CD4-positive, alpha-beta T cell treated with Interleukin-15 for 1 hour (primary cell): ENCODE data around the gene SERPINB6.
"Not testable (repeated sequence)": the region's sequence is repeated elsewhere in the genome, so short reads cannot be mapped to it uniquely, and the experiment has no call there.

Source experiments
- DNase-seq: peaks from one replicate; pipeline ENCODE4 v3.0.0-alpha.2; 2020

The SERPINB6 gene

DNA sequence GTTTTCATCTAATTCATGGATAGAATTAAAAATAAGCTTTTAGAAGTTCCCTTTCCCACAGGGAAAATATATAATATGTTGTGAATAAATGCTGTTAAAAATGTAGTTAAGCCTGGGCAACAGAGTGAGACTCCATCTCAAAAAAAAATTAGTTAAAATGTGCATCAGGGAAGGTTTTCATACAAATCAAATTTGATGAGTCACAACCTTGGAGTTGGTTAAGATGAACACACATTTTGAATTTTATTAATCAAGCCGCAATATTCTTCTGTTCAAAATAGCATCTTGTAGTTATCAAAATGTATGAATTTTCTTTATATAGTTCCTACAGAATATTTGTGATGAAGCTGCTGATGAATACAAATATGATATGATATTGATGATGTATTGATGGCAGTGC is 37.3 kb downstream of the SERPINB6 start:
- no peak for DNase-seq

GRCh38 chr6:2932911-2933310 is 38.5 kb downstream of the SERPINB6 start:
- not testable (repeated sequence) for DNase-seq

GRCh38 chr6:2931970-2932748 is 39.2 kb downstream of the SERPINB6 start:
- peak; percentile 86 for DNase-seq

- DNase-seq, result no peak
These were observed 40.3 kb downstream of the SERPINB6 start for GRCh38 chr6:2931055-2931454.

- DNase-seq, result not testable (repeated sequence)
These were observed 43.4 kb downstream of the SERPINB6 start for GRCh38 chr6:2927931-2928330.

DNA sequence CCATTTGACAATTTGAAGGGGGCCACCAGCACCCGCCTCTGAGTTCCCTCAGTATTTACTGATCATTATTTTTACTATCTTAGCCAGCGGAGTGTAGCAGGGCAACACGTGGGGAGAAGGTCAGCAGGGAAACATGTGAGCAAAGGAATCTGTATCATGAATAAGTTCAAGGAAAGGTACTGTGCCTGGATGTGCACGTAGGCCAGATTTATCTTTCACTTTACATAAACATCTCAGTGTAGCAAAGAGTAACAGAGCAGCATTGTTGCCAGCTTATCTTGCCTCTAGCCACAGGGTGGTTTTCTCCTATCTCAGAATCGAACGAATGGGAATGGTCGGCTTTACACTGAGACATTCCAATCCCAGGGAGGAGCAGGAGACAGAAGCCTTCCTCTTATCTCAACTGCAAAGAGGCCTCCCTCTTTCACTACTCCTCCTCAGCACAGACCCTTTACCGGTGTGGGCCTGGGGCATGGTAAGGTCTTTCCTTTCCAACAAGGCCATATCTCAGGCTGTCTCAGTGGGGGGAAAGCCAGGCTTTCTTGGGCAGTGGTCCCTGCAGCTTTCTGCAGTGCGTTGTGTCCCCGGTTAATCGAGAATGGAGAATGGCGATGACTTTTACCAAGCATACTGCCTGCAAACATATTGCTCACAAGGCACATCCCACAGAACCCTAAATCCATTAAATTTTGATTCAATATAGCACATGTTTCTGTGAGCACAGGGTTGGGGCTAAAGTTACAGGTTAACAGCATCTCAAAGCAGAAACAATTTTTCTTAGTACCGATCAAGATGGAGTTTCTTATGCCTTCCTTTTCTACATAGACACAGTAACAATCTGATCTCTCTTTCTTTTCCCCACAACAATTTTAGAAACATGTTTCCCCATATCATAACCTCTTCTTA is 45.3 kb downstream of the SERPINB6 start:
- DNase-seq, result not testable (repeated sequence)

GRCh38 chr6:2921520-2922115 is 49.7 kb downstream of the SERPINB6 start:
- no peak for DNase-seq

DNA sequence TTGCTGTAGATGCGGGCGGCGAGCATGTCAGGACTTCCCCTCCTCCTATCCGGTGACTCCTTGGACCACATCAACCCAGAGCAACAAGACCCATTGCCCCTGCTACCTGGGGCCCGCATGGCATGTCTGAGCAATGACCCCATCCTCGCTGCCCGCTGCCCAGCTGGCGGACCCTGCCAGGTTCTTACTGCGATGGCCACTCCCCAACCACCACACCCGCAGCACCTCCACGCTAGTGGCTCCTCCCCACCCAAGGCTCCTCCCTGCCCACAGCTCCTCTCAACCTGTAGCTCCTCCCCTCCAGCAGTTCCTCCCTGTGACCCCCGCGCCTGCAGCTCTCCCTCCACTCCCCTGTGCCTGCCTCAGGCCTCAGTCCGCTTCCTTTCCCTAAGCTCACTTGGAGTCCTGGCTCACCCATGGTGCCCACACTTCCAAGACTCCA is 50.7 kb downstream of the SERPINB6 start:
- no peak for DNase-seq

- no peak for DNase-seq
These were observed 51.5 kb downstream of the SERPINB6 start for GRCh38 chr6:2919886-2920285.

- DNase-seq, result no peak
These were observed 52.0 kb downstream of the SERPINB6 start for GRCh38 chr6:2919401-2919800.

- no peak for DNase-seq
These were observed 52.4 kb downstream of the SERPINB6 start for GRCh38 chr6:2918936-2919335.

GRCh38 chr6:2917801-2918445 is 53.4 kb downstream of the SERPINB6 start:
- no peak for DNase-seq

DNA sequence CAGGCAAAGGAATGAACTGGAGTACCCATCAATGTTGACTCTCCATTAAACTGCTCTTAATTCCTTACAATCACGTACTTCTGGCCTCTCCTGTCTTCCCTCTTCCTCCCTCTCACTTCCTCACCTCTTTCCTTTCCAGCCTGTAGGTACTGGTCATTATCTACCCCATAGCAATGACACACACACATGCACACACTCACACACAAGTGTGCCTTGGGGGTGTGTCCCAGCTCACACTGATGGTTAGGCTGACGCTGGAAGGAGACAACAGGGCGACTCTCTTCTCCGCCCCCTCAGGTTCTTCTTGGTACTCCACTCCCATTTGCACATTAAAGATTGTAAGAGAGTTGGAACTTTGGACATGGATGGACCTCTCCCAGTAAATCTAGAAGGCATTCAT is 54.3 kb downstream of the SERPINB6 start:
- DNase-seq, result no peak

- DNase-seq, result no peak
These were observed 55.0 kb downstream of the SERPINB6 start for GRCh38 chr6:2916158-2916925.

DNA sequence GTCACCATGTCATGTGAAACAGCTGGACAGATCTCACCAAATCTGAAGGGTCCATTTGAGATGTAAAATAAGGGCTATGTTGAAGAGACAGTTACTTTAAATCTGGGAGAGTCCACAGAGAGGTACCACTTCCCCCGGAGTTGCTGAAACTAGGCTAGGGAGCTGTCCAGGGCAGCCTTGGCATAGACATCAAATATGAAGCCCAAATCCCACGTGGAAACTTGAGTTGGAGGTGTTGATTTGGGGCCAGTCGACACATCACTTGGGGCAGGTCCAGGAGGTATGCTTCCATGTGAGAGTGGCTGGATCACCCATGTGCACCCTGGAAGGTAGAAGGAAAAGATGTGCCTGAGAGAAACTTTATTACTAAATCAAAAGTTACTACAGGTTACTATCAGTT is 56.2 kb downstream of the SERPINB6 start:
- no peak for DNase-seq

GRCh38 chr6:2914318-2914660 is 57.1 kb downstream of the SERPINB6 start:
- no peak for DNase-seq

GRCh38 chr6:2913621-2914317 is 57.6 kb downstream of the SERPINB6 start:
- no peak for DNase-seq

GRCh38 chr6:2911171-2911570 is 60.2 kb downstream of the SERPINB6 start:
- peak; percentile 45 for DNase-seq

DNA sequence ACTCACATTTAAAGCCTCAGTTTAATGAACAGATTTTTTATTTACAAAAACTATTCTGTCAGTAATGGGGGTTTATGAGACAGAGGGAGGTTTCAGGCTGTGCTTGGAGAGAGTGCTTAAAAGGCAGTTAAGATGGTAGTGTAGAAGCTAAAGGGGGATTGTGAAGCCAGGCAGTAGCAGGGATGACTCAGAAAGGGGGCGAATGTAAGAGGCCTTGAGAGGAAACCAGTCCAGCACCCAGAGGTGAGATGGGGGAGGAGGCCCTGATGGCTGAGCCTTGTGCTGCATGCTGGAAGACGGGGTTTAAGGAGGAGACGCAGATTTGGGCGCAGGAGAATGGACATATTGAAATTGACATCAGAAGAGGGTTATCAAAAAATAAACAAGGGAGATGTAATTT is 61.6 kb downstream of the SERPINB6 start:
- DNase-seq, result no peak

DNA sequence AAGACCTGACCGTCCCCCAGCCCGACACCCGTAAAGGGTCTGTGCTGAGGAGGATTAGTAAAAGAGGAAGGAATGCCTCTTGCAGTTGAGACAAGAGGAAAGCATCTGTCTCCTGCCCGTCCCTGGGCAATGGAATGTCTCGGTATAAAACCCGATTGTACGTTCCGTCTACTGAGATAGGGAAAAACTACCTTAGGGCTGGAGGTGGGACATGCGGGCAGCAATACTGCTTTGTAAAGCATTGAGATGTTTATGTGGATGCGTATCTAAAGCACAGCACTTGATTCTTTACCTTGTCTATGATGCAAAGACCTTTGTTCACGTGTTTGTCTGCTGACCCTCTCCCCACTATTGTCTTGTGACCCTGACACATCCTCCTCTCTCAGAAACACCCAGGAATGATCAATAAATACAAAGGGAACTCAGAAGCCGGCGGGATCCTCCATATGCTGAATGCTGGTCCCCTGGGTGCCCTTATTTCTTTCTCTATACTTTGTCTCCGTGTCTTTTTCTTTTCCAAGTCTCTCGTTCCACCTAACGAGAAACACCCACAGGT is 62.2 kb downstream of the SERPINB6 start:
- DNase-seq, result not testable (repeated sequence)

GRCh38 chr6:2908516-2908915 is 62.9 kb downstream of the SERPINB6 start:
- not testable (repeated sequence) for DNase-seq
